D341Med (cell line): ENCODE data around the gene APOL4.
"Not testable (repeated sequence)": the region's sequence is repeated elsewhere in the genome, so short reads cannot be mapped to it uniquely, and the experiment has no call there.

ENCODE experiments used
- DNase-seq: peaks from one replicate; pipeline ENCODE4 v3.0.0; 2012; ENCODE audit warnings: low spot score

APOL4 gene

GRCh38 chr22:36206255-36206654 lies 4.6 kb upstream of the APOL4 start:
- no peak for DNase-seq

DNA sequence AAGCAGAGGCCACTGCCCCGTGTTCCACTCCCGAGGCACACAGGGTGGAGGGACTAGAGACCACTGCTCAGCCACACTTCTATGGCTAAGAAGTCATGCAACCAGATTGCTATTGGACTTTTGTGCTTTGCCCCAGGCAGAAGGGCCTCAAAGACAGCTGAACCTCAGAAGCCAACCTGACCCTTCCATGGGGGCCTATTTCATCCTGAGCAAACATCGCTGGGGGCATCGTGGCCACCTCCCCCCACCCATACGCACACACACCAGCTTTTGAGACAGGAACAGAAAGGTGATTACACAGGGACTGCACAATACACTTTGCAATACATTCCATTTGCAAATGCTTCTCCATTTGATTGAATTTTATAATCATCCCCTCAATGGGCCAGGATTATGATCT lies 4.0 kb upstream of the APOL4 start:
- not testable (repeated sequence) for DNase-seq

GRCh38 chr22:36204632-36205015 lies 3.0 kb upstream of the APOL4 start:
- DNase-seq, result no peak

- no peak for DNase-seq
Observed at GRCh38 chr22:36204001-36204631, 2.5 kb upstream of the APOL4 start.

DNA sequence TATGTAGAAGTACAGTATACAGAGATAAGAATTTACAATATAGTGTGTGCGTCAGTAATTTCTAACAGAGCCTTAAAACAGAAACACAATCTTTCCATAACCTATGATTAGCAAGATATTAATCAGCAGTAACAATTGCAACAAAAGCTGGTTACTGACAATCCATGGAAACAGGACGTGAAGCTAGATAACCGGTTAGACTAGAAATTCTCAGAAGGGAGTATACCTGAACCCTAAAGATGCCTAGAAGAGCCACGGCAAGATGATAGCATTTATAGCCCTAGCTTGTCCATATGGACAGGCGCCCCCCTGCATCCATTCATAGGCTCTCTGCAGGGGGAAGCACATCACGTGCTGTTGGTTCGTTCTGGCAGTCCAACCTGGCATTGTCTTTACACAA lies 1.8 kb upstream of the APOL4 start:
- not testable (repeated sequence) for DNase-seq

GRCh38 chr22:36202906-36203305 lies 1.3 kb upstream of the APOL4 start:
- DNase-seq, result not testable (repeated sequence)

DNA sequence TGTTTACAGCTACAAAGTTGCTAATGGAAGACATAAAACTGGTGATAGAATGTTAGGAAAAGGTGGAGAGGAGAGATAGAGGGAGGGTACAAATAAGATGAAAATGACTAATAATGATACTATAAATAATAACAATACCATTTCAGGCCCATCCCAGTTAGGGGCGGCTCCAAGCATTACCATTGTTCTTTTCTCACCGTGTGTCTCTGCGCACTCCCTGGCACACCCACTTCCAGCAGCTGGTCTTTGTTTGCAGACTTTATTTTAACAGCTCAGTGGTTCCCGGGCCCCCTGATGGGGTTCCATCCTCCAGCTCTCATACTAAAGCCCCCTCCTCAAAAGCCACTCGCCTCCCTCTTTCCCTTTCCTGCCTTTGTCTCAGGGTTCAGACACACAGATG lies 584 bp downstream of the APOL4 start:
- DNase-seq, result not testable (repeated sequence)

- no peak for DNase-seq
Observed at GRCh38 chr22:36199001-36199551, 2.5 kb downstream of the APOL4 start.

DNA sequence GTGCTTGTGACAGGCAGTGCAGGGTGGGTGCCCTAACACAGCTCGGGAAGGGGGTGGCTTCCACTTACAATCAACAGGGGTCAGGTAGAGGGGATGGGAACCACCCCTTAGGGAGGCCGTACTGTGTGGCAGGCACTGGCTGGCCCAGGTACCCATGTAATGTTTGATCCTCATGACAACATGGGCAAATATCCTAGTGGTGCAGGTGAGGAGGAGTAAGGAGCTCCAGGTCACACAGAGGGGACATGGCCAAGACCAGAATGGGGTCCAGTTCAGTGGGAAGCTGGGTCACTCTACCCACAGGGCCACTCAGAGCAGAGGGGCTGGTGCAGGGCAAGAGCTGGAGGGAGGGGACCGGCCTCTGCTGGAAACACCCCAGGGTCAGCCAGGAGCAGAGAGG lies 3.1 kb downstream of the APOL4 start:
- no peak for DNase-seq

GRCh38 chr22:36197514-36198146 lies 4.0 kb downstream of the APOL4 start:
- no peak for DNase-seq

GRCh38 chr22:36197065-36197440 lies 4.6 kb downstream of the APOL4 start:
- no peak for DNase-seq

DNA sequence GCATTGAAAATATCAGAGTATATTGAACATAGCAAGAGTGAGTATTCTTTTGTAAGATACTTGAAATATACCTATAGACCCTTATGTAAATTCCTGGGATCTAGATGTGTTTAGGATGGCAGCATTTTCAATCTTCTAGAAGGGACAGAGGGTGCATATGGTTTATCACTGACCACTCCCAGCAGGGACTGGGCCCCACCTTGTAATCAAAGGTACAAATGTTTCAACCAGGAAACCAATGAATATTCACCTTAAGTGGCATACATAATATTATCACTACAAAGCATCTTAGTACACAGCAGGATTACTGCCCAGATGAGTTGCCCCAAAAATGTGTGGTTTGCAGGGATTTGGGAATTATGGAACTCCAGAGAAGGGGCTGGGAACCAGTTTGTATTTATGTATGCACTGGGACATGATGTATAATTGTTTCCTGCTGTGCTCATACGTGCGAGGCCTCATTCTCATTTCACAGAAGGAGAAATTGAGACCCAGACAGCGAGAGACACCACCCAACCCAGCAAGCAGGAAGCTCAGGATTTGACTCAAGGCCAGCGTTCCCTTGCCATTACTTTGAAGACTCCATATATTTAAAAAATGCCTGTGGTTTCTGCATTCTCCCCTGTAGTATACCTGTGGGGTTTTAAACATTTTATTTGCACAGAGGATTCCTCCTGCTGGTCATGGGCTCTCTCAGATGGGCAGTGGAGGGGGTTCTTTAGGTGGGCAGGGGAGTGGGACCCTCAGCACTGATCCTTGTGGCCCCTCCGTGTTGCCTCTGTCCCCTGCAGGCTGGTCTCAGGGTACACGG lies 5.2 kb downstream of the APOL4 start:
- DNase-seq, result no peak

DNA sequence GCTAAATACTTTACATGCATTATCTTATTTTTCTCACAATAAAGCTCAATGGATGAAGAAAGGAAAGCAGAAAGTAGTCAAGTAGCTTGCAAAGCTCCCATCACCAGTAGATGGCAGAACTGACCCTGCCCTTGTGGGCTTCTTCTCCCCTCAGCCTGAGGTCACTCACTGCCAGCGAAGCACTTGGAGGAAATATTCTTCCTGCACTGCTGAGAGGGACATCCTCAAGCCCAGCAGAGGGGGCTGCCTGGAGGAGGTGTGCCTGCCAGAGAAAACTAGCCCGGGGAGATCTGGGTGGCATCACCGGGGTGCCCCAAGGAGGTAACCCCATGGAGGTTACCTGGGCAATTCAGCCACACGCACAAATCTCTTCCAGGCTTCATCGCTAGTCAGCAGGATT lies 6.6 kb downstream of the APOL4 start:
- peak; percentile 62 for DNase-seq

DNA sequence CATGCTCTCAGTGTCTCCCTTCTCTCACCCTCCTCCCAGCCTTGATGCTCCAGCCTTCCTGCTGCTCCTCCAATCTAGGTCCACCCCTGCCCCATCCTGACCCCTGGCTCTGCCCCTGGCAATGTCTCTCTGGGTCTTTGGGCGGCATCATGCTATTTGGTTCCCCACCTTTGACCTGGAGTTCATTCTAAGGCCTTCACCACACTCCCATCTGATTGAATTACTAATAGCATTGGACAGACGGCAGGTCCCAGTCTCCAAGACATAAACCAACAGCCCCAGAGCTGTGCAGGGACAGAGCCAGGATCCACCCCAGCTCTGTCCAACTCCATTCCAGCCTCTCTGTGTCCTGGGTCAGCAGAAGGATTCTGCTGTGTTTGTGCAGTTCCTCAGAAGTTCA lies 7.2 kb downstream of the APOL4 start:
- no peak for DNase-seq

GRCh38 chr22:36193577-36193976 lies 8.0 kb downstream of the APOL4 start:
- DNase-seq, result no peak

DNA sequence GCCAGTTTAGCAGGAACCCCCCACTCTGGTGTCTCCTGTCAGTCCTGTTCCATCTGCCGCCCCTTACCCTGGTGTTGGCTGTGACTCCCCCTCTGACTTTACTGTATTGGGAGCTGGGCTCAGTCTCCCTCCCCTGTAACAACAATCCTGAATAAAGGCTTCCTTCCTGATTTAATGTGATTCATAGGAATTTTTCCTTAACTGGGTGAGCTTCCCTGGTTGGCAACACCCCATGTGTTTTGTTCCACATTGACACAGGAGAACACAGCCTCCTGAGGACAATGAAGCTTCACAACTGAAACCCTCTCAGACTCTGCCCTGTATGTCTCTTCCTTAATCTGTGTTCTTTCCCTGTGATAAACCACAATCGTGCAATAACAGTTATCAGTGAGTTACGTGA lies 8.4 kb downstream of the APOL4 start:
- no peak for DNase-seq

- DNase-seq, result no peak
Observed at GRCh38 chr22:36192542-36192941, 9.1 kb downstream of the APOL4 start.

GRCh38 chr22:36191106-36191836 lies 10.3 kb downstream of the APOL4 start:
- DNase-seq, result no peak

DNA sequence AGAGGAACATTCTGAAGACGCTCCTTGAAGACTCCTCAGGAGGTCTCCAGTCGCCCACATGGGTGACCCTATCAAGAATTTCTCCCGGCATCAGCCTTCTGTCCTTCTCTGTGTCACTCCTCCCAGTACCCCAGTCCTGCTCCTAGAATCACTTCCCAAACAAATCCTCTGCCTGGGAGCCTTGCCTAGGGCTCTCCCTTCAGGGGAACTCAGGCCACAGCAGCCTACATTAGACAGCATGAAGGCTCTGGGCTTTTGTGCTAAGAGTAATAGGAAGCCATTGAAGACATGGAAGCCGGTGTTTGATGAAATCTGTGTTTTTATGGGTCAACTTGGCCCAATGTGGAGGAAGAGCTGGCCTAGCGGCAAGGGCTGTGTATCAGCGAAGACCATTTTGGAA lies 13.7 kb downstream of the APOL4 start:
- not testable (repeated sequence) for DNase-seq

DNA sequence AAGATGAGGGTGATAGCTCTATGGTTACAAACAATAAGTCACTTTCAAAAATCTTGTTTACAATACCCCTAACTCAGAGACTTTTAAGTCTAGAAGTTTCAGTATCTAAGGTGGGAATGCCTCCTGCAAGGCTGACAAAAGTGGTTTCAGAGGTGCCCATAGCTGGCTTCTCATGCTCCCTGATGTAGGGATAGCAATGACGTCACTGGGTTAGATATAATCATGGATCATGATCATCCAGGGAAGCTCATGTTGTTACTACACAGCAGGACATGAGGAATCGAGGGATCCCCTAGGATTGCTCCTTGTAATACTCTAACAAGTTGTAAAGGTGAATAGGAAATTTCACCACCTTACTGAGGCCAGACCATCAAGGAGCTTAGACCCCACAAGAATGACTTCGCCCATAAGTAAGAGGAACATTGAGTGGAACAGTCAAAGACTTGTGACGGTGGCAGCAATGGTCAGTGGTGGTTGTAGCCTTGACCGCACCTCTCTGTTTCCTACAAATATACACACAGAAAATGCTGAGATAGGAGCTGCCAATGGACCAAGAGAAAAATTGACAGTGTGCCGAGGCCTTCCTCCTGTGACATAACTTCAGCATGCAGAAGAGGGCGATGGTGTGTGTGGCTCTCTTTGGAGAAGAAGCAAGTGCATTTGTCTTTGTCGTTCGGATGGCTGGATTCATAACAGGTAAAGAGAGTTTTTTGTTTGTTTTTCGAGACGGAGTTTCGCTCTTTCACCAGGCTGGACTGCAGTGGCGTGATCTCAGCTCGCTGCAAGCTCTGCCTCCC lies 15.6 kb downstream of the APOL4 start:
- DNase-seq, result no peak

- no peak for DNase-seq
Observed at GRCh38 chr22:36184433-36185025, 17.1 kb downstream of the APOL4 start.
